D721Med (cell line): ENCODE results near the gene SHMT2.

Source experiments
- DNase-seq: peaks from one replicate; pipeline ENCODE4 v3.0.0; 2011; ENCODE audit warnings: low spot score; ENCODE audit not compliant: insufficient read length
- FAIRE-seq: peaks from 2 replicates; lab custom pipeline; 2011; peaks lifted over from hg19 to GRCh38; lab: Jason Lieb, UNC
- CTCF ChIP-seq: IDR thresholded peaks from 2 replicates; pipeline ENCODE4 v1.5.1; 2012; ENCODE audit warnings: mild to moderate bottlenecking, control low read depth; ENCODE audit not compliant: insufficient read depth; ENCODE audit errors: missing control alignments

SHMT2 gene

DNA sequence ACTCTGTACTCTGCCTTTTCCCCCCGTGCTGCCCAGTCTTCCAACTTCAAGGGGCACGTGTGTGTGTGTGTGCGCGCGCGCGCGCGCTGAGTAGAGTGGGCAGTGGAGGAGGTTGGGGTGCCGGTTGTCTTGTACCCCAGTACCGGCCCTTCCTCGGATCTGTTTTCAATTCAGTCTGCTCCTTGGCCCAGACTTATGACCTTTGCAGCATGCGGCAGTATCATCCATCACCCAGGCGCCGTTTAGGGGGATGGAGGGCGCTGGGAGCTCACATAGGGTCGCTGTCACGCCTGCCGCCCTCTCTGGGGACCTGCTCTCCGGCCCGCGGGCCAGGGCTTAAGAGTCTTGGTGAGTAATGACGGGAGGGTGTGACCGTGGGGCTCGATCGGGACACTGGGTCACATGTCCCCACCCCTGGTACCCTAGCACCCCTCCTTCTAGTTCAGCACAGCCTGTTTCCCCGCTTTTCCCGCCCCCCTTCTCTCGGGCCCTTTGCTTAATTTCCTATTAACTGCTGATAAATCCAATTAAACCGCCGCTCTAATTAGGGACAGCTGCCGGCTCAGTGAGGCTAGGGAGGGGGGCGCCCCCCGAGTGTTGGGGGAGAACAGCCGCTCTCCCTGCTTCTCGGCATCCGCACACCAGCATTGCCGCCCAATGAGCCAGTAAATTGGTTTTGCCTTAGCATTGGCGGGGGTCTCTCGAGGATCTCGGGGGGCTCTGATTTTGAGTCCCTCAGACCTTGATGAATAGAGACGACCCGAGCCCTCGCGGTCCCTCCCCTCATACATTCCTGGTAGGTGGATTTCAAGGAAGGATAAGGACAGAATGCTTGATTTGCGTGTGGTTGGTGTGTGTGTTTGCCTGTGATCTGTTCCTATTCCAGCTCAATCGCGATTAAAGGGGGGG lies 12.1 kb downstream of the SHMT2 start:
- peak; percentile 51 for DNase-seq
- no peak for FAIRE-seq
- no peak for TF ChIP-seq CTCF

DNA sequence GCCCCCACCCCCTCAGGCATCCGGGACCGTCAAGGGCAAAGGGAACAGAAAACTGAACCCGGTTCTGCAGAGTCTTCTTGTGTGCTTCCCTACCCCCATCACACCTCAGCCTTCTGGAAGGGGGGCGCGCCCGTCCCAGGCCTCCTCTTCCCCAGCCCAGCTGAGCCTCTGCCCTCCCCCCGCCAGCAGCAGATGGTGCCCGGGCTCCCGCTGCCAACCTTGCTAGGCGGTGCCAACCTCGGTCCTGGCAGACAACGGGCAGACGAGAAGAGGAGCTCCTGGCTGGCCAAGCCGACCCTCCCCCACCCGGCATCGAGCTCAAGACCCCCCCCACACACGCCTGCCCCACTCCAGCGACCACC lies 12.8 kb downstream of the SHMT2 start:
- TF ChIP-seq CTCF: no peak
- FAIRE-seq (no peak), DNase-seq (no peak)

- TF ChIP-seq CTCF: peak; percentile 73
- peak; percentile 74 for DNase-seq
- no peak for FAIRE-seq
These were observed 13.4 kb downstream of the SHMT2 start for GRCh38 chr12:57242691-57243454.

DNA sequence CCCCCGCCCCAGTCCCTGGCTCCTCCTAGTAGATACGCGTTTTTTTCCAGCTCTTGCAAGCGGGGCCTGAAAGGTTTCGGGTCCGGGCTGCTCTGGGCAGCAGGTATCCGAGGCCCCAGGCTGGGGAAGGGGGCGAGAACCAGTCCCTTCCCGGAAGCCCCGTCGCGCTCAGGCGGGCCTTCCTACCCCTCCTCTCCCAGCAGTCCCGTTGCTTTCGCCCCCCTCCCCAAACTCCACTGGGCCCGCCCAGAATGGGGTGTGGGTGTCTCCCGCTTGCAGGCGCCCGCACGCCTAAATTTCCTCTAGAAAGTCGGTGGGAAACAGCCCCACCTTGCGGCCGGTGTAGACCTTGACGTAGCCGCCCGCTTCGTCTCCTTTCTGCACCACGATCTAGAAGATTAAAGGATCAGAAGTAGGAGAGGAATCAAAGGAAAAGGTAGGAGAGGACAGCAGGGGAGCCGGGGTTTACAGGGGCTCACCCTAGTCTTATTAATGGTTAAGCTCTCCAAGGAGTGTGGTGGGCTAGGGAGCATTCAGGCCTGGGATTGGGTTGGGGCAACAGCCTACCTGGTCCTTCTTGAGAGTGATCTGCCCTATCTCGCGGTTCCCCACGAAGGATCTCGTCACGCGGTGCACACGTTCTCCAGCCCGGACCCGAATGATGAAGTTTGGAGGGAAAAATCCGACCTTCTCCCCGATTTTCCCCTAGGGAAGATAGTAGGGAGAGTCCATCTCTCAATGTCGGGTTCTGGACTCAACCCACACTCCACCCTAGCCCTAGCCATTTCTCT lies 14.2 kb downstream of the SHMT2 start:
- peak; percentile 96 for DNase-seq
- peak; percentile 87 for TF ChIP-seq CTCF
- FAIRE-seq: no peak

- no peak for TF ChIP-seq CTCF
- DNase-seq: no peak
- no peak for FAIRE-seq
These were observed 14.8 kb downstream of the SHMT2 start for GRCh38 chr12:57244312-57244696.

DNA sequence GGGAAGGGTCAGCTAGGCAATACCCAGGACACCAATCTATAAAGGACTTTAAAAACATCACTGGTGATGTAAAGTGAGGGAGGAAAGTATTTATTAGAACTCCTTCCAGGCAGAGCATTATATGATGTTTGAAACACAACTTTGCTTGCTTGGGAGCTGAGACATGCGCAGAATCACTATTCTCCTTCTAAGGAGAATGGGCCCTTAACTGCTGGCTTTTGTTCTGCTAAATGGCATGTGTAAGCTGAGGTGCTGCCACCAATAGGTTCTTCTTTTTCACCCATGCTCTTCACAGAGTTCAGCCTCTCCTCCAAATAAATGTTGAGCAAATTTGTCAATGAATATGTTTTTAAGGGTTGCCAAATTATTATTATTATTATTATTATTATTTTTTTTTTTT lies 17.5 kb downstream of the SHMT2 start:
- FAIRE-seq (no peak), DNase-seq (no peak)
- no peak for TF ChIP-seq CTCF
